A673 (cell line): Measurements from ENCODE around the gene IQCM.

Experiments used
- CTCF ChIP-seq: fragments of 300-800, 200-600 bp; sonication (generic); conservative IDR thresholded peaks from 2 replicates; pipeline ENCODE4 v1.5.1; 2017; ENCODE audit warnings: low read depth, mild to moderate bottlenecking, antibody characterized with exemption, low read length, moderate library complexity, mixed read lengths
- EZH2 ChIP-seq: fragments of 200-600 bp; sonication (generic); IDR thresholded peaks from 2 replicates; pipeline ENCODE4 v1.6.1; 2017; ENCODE audit warnings: borderline replicate concordance, low read depth, mild to moderate bottlenecking, mixed read lengths, antibody characterized with exemption, low read length; ENCODE audit not compliant: poor library complexity, severe bottlenecking

- TF ChIP-seq EZH2: no peak
- no peak for TF ChIP-seq CTCF
Observed at GRCh38 chr4:149498246-149498645, 317.4 kb downstream of the IQCM start.
